ENCODE results near the gene CD276. TPM values are rescaled to one million over a fixed set of nuclear protein-coding genes. Genes with fewer than 3 reads are reported as not detected.

Gene CD276
- total RNA-seq, 3 donors from 2014 or later: 20.9 to 119 (median 73.7) TPM

- DNase-seq (ENCODE audit: low spot score in 2 of 2): no peak
- Histone ChIP-seq H3K4me1 (no peaks in the 10 kb centered on the region), H3K9me3 (no peaks in the 10 kb centered on the region), H3K27ac (no peak overlapping the region), H3K36me3 (no peaks in the 10 kb centered on the region), H3K4me3 (no peak overlapping the region), H3K27me3 (no peaks in the 10 kb centered on the region)
- intact Hi-C loops (cut with DNase I; ENCODE audit: low total_unique reads): loop anchor here (5.0 kb wide), 1 partner anchor 260 kb away; no protein-coding TSS in a partner anchor
- TF ChIP-seq CTCF (IDR thresholded peaks at IDR 0.05) (no peak), POLR2A (IDR thresholded peaks at IDR 0.05) (no peak), POLR2AphosphoS5 (IDR thresholded peaks at IDR 0.05) (no peak)
Measured at GRCh38 chr15:73717206-73717605, 33.0 kb downstream of the CD276 start.

DNA sequence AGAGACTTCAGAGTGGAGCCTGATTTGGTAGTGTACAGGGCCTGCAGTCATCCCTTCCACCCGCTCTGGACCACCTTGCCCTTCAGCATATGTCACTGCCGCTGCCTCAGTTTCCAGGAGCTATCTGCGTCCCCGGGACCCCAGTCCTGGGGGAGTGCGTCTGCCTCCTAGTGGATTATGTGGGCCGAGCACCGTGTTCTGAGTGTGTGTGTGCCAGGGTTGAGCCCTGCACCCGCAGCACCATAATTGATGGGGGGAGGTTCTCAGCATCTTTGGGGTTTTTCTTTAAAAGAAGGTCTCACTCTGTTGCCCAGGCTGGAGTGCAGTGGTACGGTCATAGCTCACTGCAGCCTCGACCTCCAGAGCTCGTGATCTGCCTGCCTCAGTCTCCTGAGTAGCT is 33.6 kb downstream of the CD276 start:
- intact Hi-C loops (cut with DNase I; ENCODE audit: low total_unique reads): loop anchor here (5.0 kb wide), 1 partner anchor 261 kb away; no protein-coding TSS in a partner anchor
- Histone ChIP-seq H3K9me3 (no peaks in the 10 kb centered on the region), H3K4me3 (no peak overlapping the region), H3K27ac (no peak overlapping the region), H3K4me1 (no peaks in the 10 kb centered on the region), H3K36me3 (no peaks in the 10 kb centered on the region), H3K27me3 (no peaks in the 10 kb centered on the region)
- no peak for TF ChIP-seq CTCF (IDR thresholded peaks at IDR 0.05)
- TF ChIP-seq POLR2A (IDR thresholded peaks at IDR 0.05): no peak
- no peak for TF ChIP-seq POLR2AphosphoS5 (IDR thresholded peaks at IDR 0.05)
- DNase-seq (ENCODE audit: low spot score in 2 of 2): no peak

DNA sequence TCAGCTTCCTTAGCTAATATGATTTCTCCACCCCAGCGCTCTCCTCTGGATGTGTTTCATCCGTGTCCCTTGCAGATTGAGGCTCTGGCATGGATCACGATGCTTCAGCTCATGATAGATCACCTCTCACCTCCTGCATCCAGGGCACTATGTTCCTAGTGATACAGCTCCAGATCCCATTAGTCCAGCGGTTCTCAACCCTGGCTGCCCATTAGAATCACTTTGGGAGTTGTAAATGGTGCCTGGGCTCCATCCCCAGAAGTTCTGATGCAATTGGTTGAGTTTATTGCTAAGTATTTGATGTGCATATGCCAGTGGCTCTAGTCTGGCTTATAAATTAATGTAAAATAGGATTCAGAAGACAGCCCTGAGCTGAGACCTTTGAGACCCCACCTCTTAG is 34.5 kb downstream of the CD276 start:
- Histone ChIP-seq H3K27me3 (no peaks in the 10 kb centered on the region), H3K4me3 (no peak overlapping the region), H3K9me3 (no peaks in the 10 kb centered on the region), H3K27ac (no peak overlapping the region), H3K36me3 (no peaks in the 10 kb centered on the region), H3K4me1 (no peaks in the 10 kb centered on the region)
- intact Hi-C loops (cut with DNase I; ENCODE audit: low total_unique reads): loop anchor here (5.0 kb wide), 1 partner anchor 261 kb away; no protein-coding TSS in a partner anchor
- no peak for TF ChIP-seq POLR2A (IDR thresholded peaks at IDR 0.05)
- no peak for DNase-seq (ENCODE audit: low spot score in 2 of 2)

- Histone ChIP-seq H3K27ac (no peak overlapping the region), H3K4me1 (no peaks in the 10 kb centered on the region), H3K9me3 (no peaks in the 10 kb centered on the region), H3K4me3 (no peak overlapping the region), H3K36me3 (no peaks in the 10 kb centered on the region), H3K27me3 (no peaks in the 10 kb centered on the region)
- DNase-seq (ENCODE audit: low spot score in 2 of 2): no peak
- TF ChIP-seq CTCF (IDR thresholded peaks at IDR 0.05) (no peak), POLR2AphosphoS5 (IDR thresholded peaks at IDR 0.05) (no peak), POLR2A (IDR thresholded peaks at IDR 0.05) (no peak)
- intact Hi-C loops (cut with DNase I; ENCODE audit: low total_unique reads): no loop called here
Measured at GRCh38 chr15:73722425-73722824, 38.2 kb downstream of the CD276 start.

GRCh38 chr15:73723191-73723590 is 39.0 kb downstream of the CD276 start:
- Histone ChIP-seq H3K4me3 (no peak overlapping the region), H3K36me3 (no peaks in the 10 kb centered on the region), H3K27ac (no peak overlapping the region), H3K27me3 (no peaks in the 10 kb centered on the region), H3K9me3 (no peaks in the 10 kb centered on the region), H3K4me1 (no peaks in the 10 kb centered on the region)
- intact Hi-C loops (cut with DNase I; ENCODE audit: low total_unique reads): no loop called here
- TF ChIP-seq CTCF (IDR thresholded peaks at IDR 0.05) (no peak), POLR2A (IDR thresholded peaks at IDR 0.05) (no peak), POLR2AphosphoS5 (IDR thresholded peaks at IDR 0.05) (no peak)
- no peak for DNase-seq (ENCODE audit: low spot score in 2 of 2)

GRCh38 chr15:73724212-73724611 is 40.0 kb downstream of the CD276 start:
- Histone ChIP-seq H3K4me3 (no peak overlapping the region), H3K27me3 (no peaks in the 10 kb centered on the region), H3K27ac (no peak overlapping the region), H3K9me3 (no peaks in the 10 kb centered on the region), H3K36me3 (no peaks in the 10 kb centered on the region), H3K4me1 (no peaks in the 10 kb centered on the region)
- DNase-seq (ENCODE audit: low spot score in 2 of 2): no peak
- TF ChIP-seq CTCF (IDR thresholded peaks at IDR 0.05): no peak
- intact Hi-C loops (cut with DNase I; ENCODE audit: low total_unique reads): no loop called here
